CD14-positive monocyte (primary cell): Measurements from ENCODE around the gene HCRT. TPM values are rescaled to one million over a fixed set of nuclear protein-coding genes. Genes with fewer than 3 reads are reported as not detected.
A peak's percentile ranks its signal among the peaks of the same experiment; 100 is the strongest.

ENCODE experiments used
- DNase-seq, 3 donors: peaks; one replicate each; pipeline ENCODE4 v3.0.0-alpha.2; 2011 to 2022
- H2AFZ ChIP-seq: 2 replicates; pipeline ENCODE4 v1.6.0; 2012; ENCODE audit warnings: mild to moderate bottlenecking, low read depth, low read length, inconsistent platforms; ENCODE audit not compliant: insufficient read depth, poor library complexity, severe bottlenecking
- H3K27ac ChIP-seq, 2 donors: 1 replicate in 1 of 2; 2 replicates in 1 of 2; pipeline ENCODE4 v1.5.1; 2012 to 2013; ENCODE audit warnings: low read length in 2 of 2, control low read depth in 1 of 2, inconsistent platforms in 1 of 2, low read depth in 1 of 2, mild to moderate bottlenecking in 1 of 2
- H3K27me3 ChIP-seq, 2 donors: one replicate each; pipeline versions ENCODE4 v1.6.0 to v1.6.1; 2011 to 2013; ENCODE audit warnings: low read length in 2 of 2; ENCODE audit not compliant: control insufficient read depth in 2 of 2, insufficient read depth in 2 of 2
- H3K36me3 ChIP-seq, 2 donors: replicated peaks in 1 of 2; 1 replicate in 1 of 2; 2 replicates in 1 of 2; pipeline versions ENCODE4 v1.5.1 to v1.6.1; 2012 to 2013; ENCODE audit warnings: low read length in 2 of 2, control low read depth in 1 of 2, inconsistent platforms in 1 of 2, mild to moderate bottlenecking in 1 of 2; ENCODE audit not compliant: insufficient read depth in 2 of 2, control insufficient read depth in 1 of 2
- H3K4me1 ChIP-seq, 2 donors: 1 replicate in 1 of 2; 2 replicates in 1 of 2; pipeline versions ENCODE4 v1.5.1 to v1.6.1; 2012 to 2013; ENCODE audit warnings: low read length in 2 of 2, control low read depth in 1 of 2, inconsistent platforms in 1 of 2, mild to moderate bottlenecking in 1 of 2, moderate library complexity in 1 of 2; ENCODE audit not compliant: insufficient read depth in 2 of 2, control insufficient read depth in 1 of 2
- H3K4me2 ChIP-seq: replicated peaks from 2 replicates; pipeline ENCODE3; 2012; ENCODE audit warnings: low read length, moderate library complexity, mild to moderate bottlenecking; ENCODE audit not compliant: poor library complexity, severe bottlenecking; ENCODE audit errors: extremely low read depth
- H3K4me3 ChIP-seq, 3 experiments: fragments of 200-600 bp in 1 of 3; sonication (generic) in 1 of 3; replicated peaks in 1 of 3; 1 replicate in 2 of 3; 2 replicates in 1 of 3; pipeline ENCODE4 v1.5.1; 2011 to 2013; ENCODE audit warnings: low read length in 3 of 3, mild to moderate bottlenecking in 3 of 3, control low read depth in 2 of 3, low read depth in 2 of 3, inconsistent platforms in 1 of 3, moderate library complexity in 1 of 3
- H3K79me2 ChIP-seq: 2 replicates; pipeline ENCODE4 v1.6.0; 2012; ENCODE audit warnings: mild to moderate bottlenecking, control low read depth, inconsistent platforms, low read length, moderate library complexity; ENCODE audit not compliant: insufficient read depth
- H3K9ac ChIP-seq: 2 replicates; pipeline ENCODE4 v1.6.0; 2017; ENCODE audit warnings: low read length, mild to moderate bottlenecking; ENCODE audit not compliant: insufficient read depth, poor library complexity, severe bottlenecking
- H3K9me3 ChIP-seq, 2 donors: replicated peaks in 1 of 2; 1 replicate in 1 of 2; 2 replicates in 1 of 2; pipeline versions ENCODE4 v1.5.1 to v1.6.1; 2012 to 2013; ENCODE audit warnings: low read length in 2 of 2, control low read depth in 1 of 2; ENCODE audit not compliant: control insufficient read depth in 1 of 2, insufficient read depth in 1 of 2
- H4K20me1 ChIP-seq: 2 replicates; pipeline ENCODE4 v1.6.0; 2012; ENCODE audit warnings: mild to moderate bottlenecking, low read length, control low read depth, moderate library complexity; ENCODE audit not compliant: insufficient read depth
- H3K27ac Mint-ChIP-seq, 7 donors: one replicate each; pipeline ENCODE4 v1.8.0; 2020; ENCODE audit warnings: mild to moderate bottlenecking in 7 of 7, mixed read lengths in 7 of 7, moderate library complexity in 6 of 7, inconsistent platforms in 2 of 7
- H3K27me3 Mint-ChIP-seq, 3 donors: one replicate each; pipeline ENCODE4 v1.8.0; 2021 to 2022; ENCODE audit warnings: low read depth in 3 of 3, mild to moderate bottlenecking in 3 of 3, mixed read lengths in 3 of 3, moderate library complexity in 3 of 3, inconsistent platforms in 1 of 3
- H3K36me3 Mint-ChIP-seq, 2 donors: one replicate each; pipeline ENCODE4 v1.8.0; 2020; ENCODE audit warnings: mixed read lengths in 2 of 2, inconsistent platforms in 1 of 2, mild to moderate bottlenecking in 1 of 2
- H3K4me1 Mint-ChIP-seq: one replicate; pipeline ENCODE4 v1.8.0; 2020; ENCODE audit warnings: mild to moderate bottlenecking, mixed read lengths
- H3K4me3 Mint-ChIP-seq, 2 donors: one replicate each; pipeline ENCODE4 v1.8.0; 2020; ENCODE audit warnings: mild to moderate bottlenecking in 2 of 2, mixed read lengths in 2 of 2, moderate library complexity in 1 of 2
- H3K9me3 Mint-ChIP-seq, 7 donors: one replicate each; pipeline ENCODE4 v1.8.0; 2020 to 2022; ENCODE audit warnings: mixed read lengths in 7 of 7, mild to moderate bottlenecking in 6 of 7, moderate library complexity in 6 of 7, inconsistent platforms in 2 of 7
- CTCF ChIP-seq: fragments of 200-600 bp; IDR thresholded peaks from one replicate; pipeline ENCODE4 v1.8.0; 2022; ENCODE audit warnings: antibody characterized with exemption, mild to moderate bottlenecking
- WGBS: methylation state at CpG from one replicate; pipeline ENCODE4 v1.1.5; 2013; ENCODE audit warnings: missing lambda C conversion rate; ENCODE audit not compliant: insufficient coverage; 5-methylcytosine and 5-hydroxymethylcytosine counted together
- intact Hi-C, 2 donors: fragments of 100-400 bp; cut with micrococcal nuclease; formaldehyde crosslinking; loops; one replicate each; pipeline versions ENCODE4 v1.15.0 to v1.15.1; 2023
- polyA minus RNA-seq: library from RNA; depleted of rRNA, polyadenylated mRNA; stranded (reverse); fragments of >200 nt; gene quantifications from 2 replicates; pipeline ENCODE4 v1.2.3, GENCODE V29; 2012
- polyA plus RNA-seq, 3 donors: library from polyadenylated mRNA; depleted of rRNA in 1 of 3; unstranded in 2 of 3; stranded (reverse) in 1 of 3; fragments of 300-500 nt in 2 of 3; fragments of >200 nt in 1 of 3; fragmentation: Illumina TruSeq in 2 of 3; gene quantifications; 1 replicate in 2 of 3; 2 replicates in 1 of 3; pipeline ENCODE4 v1.2.3, GENCODE V29; 2012 to 2021
- total RNA-seq, 12 experiments: library from RNA in 1 of 12; stranded (reverse) in 1 of 12; fragments of 120-200 nt in 1 of 12; gene quantifications; one replicate each; pipeline ENCODE4 v1.2.4 and lab custom pipeline; 2013 to 2026; ENCODE audit warnings: mixed read lengths in 6 of 12, inconsistent platforms in 1 of 12

The HCRT gene
- total RNA-seq (2013), result not detected
- not detected for polyA plus RNA-seq
- polyA minus RNA-seq, result not detected in 2 replicates
- 0 to 0.17 (median 0.06) reads per million in 11 experiments for total RNA-seq (lab: John Stamatoyannopoulos, UW)

DNA sequence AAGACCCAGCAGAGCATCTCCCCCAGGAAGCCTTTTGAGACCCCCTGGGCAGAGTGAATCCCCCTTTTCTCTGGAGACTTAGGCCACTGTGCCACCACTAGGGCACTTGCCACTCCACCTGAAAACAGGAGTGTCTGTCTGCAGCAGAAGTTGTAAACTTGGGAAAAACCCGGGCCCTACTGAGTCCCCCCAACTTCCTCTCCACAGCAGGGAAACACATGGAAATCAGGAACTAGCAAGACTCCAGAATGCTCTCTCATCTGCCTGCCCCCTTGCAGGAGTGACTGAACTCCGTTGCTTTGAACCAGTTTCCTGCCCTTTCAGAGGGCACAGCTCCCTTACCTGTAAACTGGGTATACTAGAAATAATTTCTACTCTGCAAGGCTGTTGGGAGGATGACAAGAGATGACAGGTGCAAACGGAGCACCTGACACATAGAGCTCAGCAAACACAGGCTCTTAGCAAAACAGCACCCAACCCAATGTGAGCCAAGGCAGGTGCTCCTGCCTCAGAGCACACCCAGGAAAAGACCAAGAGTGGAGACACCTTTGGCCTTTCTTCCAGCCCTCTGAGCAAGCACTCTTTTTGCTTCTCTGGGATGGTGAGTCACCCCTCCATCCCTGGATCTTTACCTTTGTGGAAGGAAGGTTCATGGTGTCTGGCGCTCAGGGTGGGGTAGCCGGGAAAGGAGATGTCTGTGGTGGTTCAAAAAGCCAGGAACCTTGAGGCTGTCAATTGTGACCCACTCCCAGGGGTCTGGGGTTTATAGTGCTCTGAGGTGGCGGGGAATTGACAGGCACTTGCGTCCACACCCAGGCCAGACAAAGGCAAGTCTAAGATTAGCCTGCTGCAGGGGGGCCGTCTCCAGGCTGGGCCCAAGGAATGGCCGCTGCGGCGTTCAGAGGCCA is at the start of gene HCRT:
HCRT (minus strand) TSS at position 740 of the 908 bp plus-strand sequence; CDS start at position 653, 87 bp downstream.
- peak within 1 kb of the TSS; percentile 95 for H2AFZ ChIP-seq
- Mint-ChIP-seq H3K27ac (peak within 1 kb of the TSS; percentile 17 to 92 (median 75)), H3K36me3 (peaks cover 2 to 6% of the 10 kb centered on the region in 2 donors), H3K27me3 (peaks cover 14 to 20% (median 16%) of the 10 kb centered on the region in 3 donors), H3K4me1 (peaks cover 78% of the 10 kb centered on the region), H3K4me3 (peak within 1 kb of the TSS; percentile 71 to 84), H3K9me3 (peaks cover 0 to 6% (median 5%) of the 10 kb centered on the region in 7 donors)
- peaks cover 0 to 10% of the 10 kb centered on the region in 2 donors for H3K9me3 ChIP-seq
- WGBS, result 86% methylated on average over 9 of the region's 11 CpGs
- peaks cover under 1 to 3% of the 10 kb centered on the region in 2 donors for H3K36me3 ChIP-seq
- peaks cover 0 to 17% of the 10 kb centered on the region in 2 donors for H3K27me3 ChIP-seq
- no peaks in the 10 kb centered on the region for H4K20me1 ChIP-seq
- peak within 1 kb of the TSS; percentile 94 for H3K4me2 ChIP-seq
- intact Hi-C loops, result loop anchor here in 1 of 2 donors (10.0 kb wide), 1 partner anchor 160 kb away; the partner anchor contains the start of gene NKIRAS2
- peak within 1 kb of the TSS in 2 of 3 experiments; percentile 17 to 89 for H3K4me3 ChIP-seq
- peak within 1 kb of the TSS; percentile 64 for H3K9ac ChIP-seq
- DNase-seq, result peak in 2 of 3 donors; percentile 63 to 85
- peak within 1 kb of the TSS; percentile 31 to 88 for H3K27ac ChIP-seq
- H3K79me2 ChIP-seq, result no peaks in the 10 kb centered on the region
- TF ChIP-seq CTCF, result no peak
- H3K4me1 ChIP-seq, result peaks cover 80 to 92% of the 10 kb centered on the region in 2 donors

GRCh38 chr17:42233994-42234393 is 48.7 kb upstream of the HCRT start:
- Histone ChIP-seq H3K4me2 (no peak overlapping the region), H4K20me1 (peaks cover 77% of the 10 kb centered on the region), H3K9ac (no peak overlapping the region), H3K27ac (no peak overlapping the region), H3K36me3 (peaks cover 4 to 14% of the 10 kb centered on the region in 2 donors), H3K27me3 (no peaks in the 10 kb centered on the region), H3K79me2 (peaks cover 90% of the 10 kb centered on the region), H2AFZ (no peak overlapping the region), H3K4me3 (no peak overlapping the region), H3K9me3 (no peaks in the 10 kb centered on the region), H3K4me1 (no peaks in the 10 kb centered on the region)
- Mint-ChIP-seq H3K36me3 (peaks cover 12 to 13% of the 10 kb centered on the region in 2 donors), H3K4me3 (no peak overlapping the region), H3K9me3 (no peaks in the 10 kb centered on the region), H3K4me1 (peaks cover 14% of the 10 kb centered on the region), H3K27me3 (no peaks in the 10 kb centered on the region), H3K27ac (peak overlapping the region in 1 of 7 donors; percentile 32)
- no peak for TF ChIP-seq CTCF
- intact Hi-C loops, result no loop called here
- 0% methylated on average over 1 of the region's 2 CpGs for WGBS
- no peak for DNase-seq
